K562 (cell line): Measurements from ENCODE around the gene LAMTOR5. TPM values are rescaled to one million over a fixed set of nuclear protein-coding genes. Genes with fewer than 3 reads are reported as not detected.

Experiments
- CEBPB ChIP-seq: fragments of 450-650 bp; IDR thresholded peaks from 2 replicates; pipeline ENCODE4 v1.6.1; 2016; ENCODE audit warnings: missing genetic modification characterization, missing compliant biosample characterization
- COPS2 ChIP-seq: fragments of 450-650 bp; conservative IDR thresholded peaks from 2 replicates; pipeline ENCODE4 v1.6.1; 2016; ENCODE audit warnings: mild to moderate bottlenecking, moderate library complexity
- DLX4 ChIP-seq: fragments of 250-450 bp; sonication (Bioruptor Pico); IDR thresholded peaks from 2 replicates; pipeline ENCODE4 v1.6.1; 2021; ENCODE audit warnings: mild to moderate bottlenecking
- EGR1 ChIP-seq: fragments of 450-650 bp; conservative IDR thresholded peaks from 2 replicates; pipeline ENCODE4 v1.6.1; 2017; ENCODE audit warnings: mild to moderate bottlenecking
- EP300 ChIP-seq: IDR thresholded peaks from 2 replicates; pipeline ENCODE4 v1.6.1; 2012; ENCODE audit warnings: low read length, improper control_type of control experiment
- HNRNPL ChIP-seq: fragments of 200-400 bp; formaldehyde crosslinking; IDR thresholded peaks from 2 replicates; pipeline ENCODE4 v1.6.1; 2017; ENCODE audit warnings: low read depth, mild to moderate bottlenecking, low read length
- ILF3 ChIP-seq: fragments of 450-650 bp; IDR thresholded peaks from 2 replicates; pipeline ENCODE4 v1.6.1; 2018; ENCODE audit warnings: antibody characterized with exemption, mild to moderate bottlenecking, moderate library complexity, borderline replicate concordance
- JUND ChIP-seq, 2 experiments: IDR thresholded peaks; 2 replicates in 1 of 2; 3 replicates in 1 of 2; pipeline ENCODE4 v1.6.1; 2011; ENCODE audit warnings: borderline replicate concordance in 2 of 2, low read depth in 2 of 2, low read length in 2 of 2, improper control_type of control experiment in 1 of 2, missing biosample characterization in 1 of 2, missing genetic modification characterization in 1 of 2, missing genetic modification reagents in 1 of 2
- MTA2 ChIP-seq: fragments of 450-650 bp; IDR thresholded peaks from 2 replicates; pipeline ENCODE4 v1.6.1; 2016; ENCODE audit warnings: low read depth
- MYBL2 ChIP-seq, 2 experiments: fragments of 450-650 bp in 1 of 2; sonication (generic) in 1 of 2; formaldehyde crosslinking in 1 of 2; IDR thresholded peaks; 2 replicates each; pipeline versions ENCODE4 v1.6.1 to v1.8.1; 2017 to 2022; ENCODE audit warnings: borderline replicate concordance in 1 of 2, inconsistent platforms in 1 of 2, low read depth in 1 of 2, mild to moderate bottlenecking in 1 of 2, missing genetic modification reagents in 1 of 2, moderate library complexity in 1 of 2
- NCOA1 ChIP-seq: fragments of 450-650 bp; IDR thresholded peaks from 2 replicates; pipeline ENCODE4 v1.6.1; 2016; ENCODE audit warnings: low read depth
- NR2C1 ChIP-seq, 2 experiments: fragments of 450-650 bp; IDR thresholded peaks; 2 replicates each; pipeline ENCODE4 v1.6.1; 2017; ENCODE audit warnings: mild to moderate bottlenecking in 2 of 2, antibody characterized with exemption in 1 of 2, inconsistent platforms in 1 of 2, missing compliant biosample characterization in 1 of 2, missing genetic modification characterization in 1 of 2
- PBX2 ChIP-seq, 2 experiments: IDR thresholded peaks in 1 of 2; conservative IDR thresholded peaks in 1 of 2; 2 replicates each; pipeline ENCODE4 v1.6.1; 2016; ENCODE audit warnings: low read depth in 2 of 2, mild to moderate bottlenecking in 1 of 2, missing compliant biosample characterization in 1 of 2, missing genetic modification characterization in 1 of 2, moderate library complexity in 1 of 2
- PKNOX1 ChIP-seq: fragments of 450-650 bp; IDR thresholded peaks from 2 replicates; pipeline ENCODE4 v1.6.1; 2016
- POLR2G ChIP-seq: fragments of 200-400 bp; formaldehyde crosslinking; IDR thresholded peaks from 2 replicates; pipeline ENCODE4 v1.6.1; 2017; ENCODE audit warnings: low read depth, mild to moderate bottlenecking, antibody characterized with exemption, low read length, moderate library complexity
- PTBP1 ChIP-seq: fragments of 200-400 bp; formaldehyde crosslinking; IDR thresholded peaks from 2 replicates; pipeline ENCODE4 v1.6.1; 2017; ENCODE audit warnings: low read depth, low read length
- PYGO2 ChIP-seq: fragments of 450-650 bp; IDR thresholded peaks from 2 replicates; pipeline ENCODE4 v1.6.1; 2016; ENCODE audit warnings: mild to moderate bottlenecking, missing genetic modification characterization, moderate library complexity, missing compliant biosample characterization
- SLC30A9 ChIP-seq: fragments of 250-450 bp; sonication (Bioruptor Pico); IDR thresholded peaks from 2 replicates; pipeline ENCODE4 v1.8.0; 2022; ENCODE audit warnings: mild to moderate bottlenecking, moderate library complexity
- SNAPC5 ChIP-seq: fragments of 250-450 bp; sonication (Bioruptor Pico); IDR thresholded peaks from 2 replicates; pipeline ENCODE4 v1.8.0; 2021; ENCODE audit warnings: moderate library complexity, mild to moderate bottlenecking, inconsistent platforms
- TAL1 ChIP-seq: fragments of 450-650 bp; IDR thresholded peaks from 2 replicates; pipeline ENCODE4 v1.6.1; 2016; ENCODE audit warnings: mild to moderate bottlenecking
- ZBTB8A ChIP-seq: fragments of 450-650 bp; IDR thresholded peaks from 2 replicates; pipeline ENCODE4 v1.6.1; 2018; ENCODE audit warnings: mild to moderate bottlenecking, moderate library complexity; ENCODE audit not compliant: partially characterized antibody
- ZFP36 ChIP-seq: fragments of 150-350 bp; IDR thresholded peaks from 2 replicates; pipeline ENCODE4 v1.6.1; 2018; ENCODE audit warnings: low read length, low read depth; ENCODE audit not compliant: partially characterized antibody
- ZNF197 ChIP-seq: fragments of 200-800 bp; sonication (Bioruptor generic); IDR thresholded peaks from 2 replicates; pipeline ENCODE4 v1.6.1; 2016; ENCODE audit warnings: low read depth, missing genetic modification characterization, missing compliant biosample characterization
- ZNF316 ChIP-seq: fragments of 450-650 bp; IDR thresholded peaks from 2 replicates; pipeline ENCODE4 v1.6.1; 2016
- ZNF551 ChIP-seq: fragments of 250-450 bp; sonication (Bioruptor Pico); IDR thresholded peaks from 2 replicates; pipeline ENCODE4 v1.5.0; 2021; ENCODE audit warnings: mild to moderate bottlenecking, moderate library complexity
- ZNF79 ChIP-seq: fragments of 250-450 bp; sonication (Bioruptor Pico); IDR thresholded peaks from 2 replicates; pipeline ENCODE4 v1.4.0; 2020; ENCODE audit warnings: low read depth, mild to moderate bottlenecking, moderate library complexity
- polyA plus RNA-seq, 8 experiments: library from polyadenylated mRNA; depleted of rRNA in 4 of 8; stranded (reverse) in 5 of 8; unstranded in 3 of 8; fragments of >200 nt; fragmentation: Nextera tagmentation in 2 of 8; fragmentation: Illumina TruSeq in 1 of 8; extraction: Ambion mirVana in 2 of 8; extraction: Trizol in 1 of 8; gene quantifications; 2 replicates each; pipeline versions ENCODE4 v1.2.1 to v1.2.3, GENCODE V29; 2011 to 2014; ENCODE audit warnings: inconsistent platforms in 1 of 8, missing spikeins in 1 of 8
- total RNA-seq, 7 experiments: library from RNA; depleted of rRNA in 6 of 7; stranded (reverse); fragments of >200 nt in 6 of 7; fragmentation: Illumina TruSeq in 2 of 7; extraction: Trizol in 2 of 7; gene quantifications; 2 replicates each; pipeline versions ENCODE4 v1.2.1 to v1.2.3, GENCODE V29; 2011 to 2021; ENCODE audit warnings: low replicate concordance in 1 of 7

Gene LAMTOR5
- total and polyA plus RNA-seq, 9 of the 15 experiments (the other 6 are each of a cell fraction or from before 2014, with no cell fraction given) = 118 to 712 (median 241) TPM

- TF ChIP-seq PKNOX1 (peak; percentile 82), MTA2 (peak; percentile 70), HNRNPL (no peak), PYGO2 (tag) (peak; percentile 54; the same call in 1 of the 2 replicates), EGR1 (peak; percentile 69), COPS2 (no peak), POLR2G (no peak), NR2C1 (IDR thresholded peaks at IDR 0.05) (no peak), NR2C1 (tag; IDR thresholded peaks at IDR 0.05) (no peak), JUND (IDR thresholded peaks at IDR 0.05; ENCODE audit: borderline replicate concordance, low read depth, low read length) (no peak), JUND (tag; IDR thresholded peaks at IDR 0.05; ENCODE audit: borderline replicate concordance, low read depth, low read length) (no peak; the same call in 2 of the 3 replicates), SNAPC5 (CRISPR knock-in tag) (no peak), TAL1 (peak; percentile 85), PBX2 (CRISPR knock-in tag; IDR thresholded peaks at IDR 0.05; ENCODE audit: low read depth) (no peak), PBX2 (tag; conservative IDR thresholded peaks at IDR 0.05; ENCODE audit: low read depth) (peak; percentile 92), ZNF79 (CRISPR knock-in tag) (no peak), ZBTB8A (no peak), PTBP1 (no peak), EP300 (peak; percentile 71), NCOA1 (peak; percentile 44; the same call in 1 of the 2 replicates), MYBL2 (IDR thresholded peaks at IDR 0.05; ENCODE audit: low read depth) (no peak), MYBL2 (CRISPR knock-in tag; IDR thresholded peaks at IDR 0.05; ENCODE audit: borderline replicate concordance) (no peak), CEBPB (tag) (no peak), ILF3 (no peak), ZFP36 (no peak), ZNF551 (CRISPR knock-in tag) (no peak), SLC30A9 (CRISPR knock-in tag) (no peak), DLX4 (CRISPR knock-in tag) (no peak), ZNF197 (CRISPR knock-in tag) (no peak), ZNF316 (no peak)
These were observed 31.4 kb upstream of the LAMTOR5 start (continued) for GRCh38 chr1:110438893-110439292.
